ENCODE results near the gene FAM180B. TPM values are rescaled to one million over a fixed set of nuclear protein-coding genes. Genes with fewer than 3 reads are reported as not detected.

The FAM180B gene
- total and polyA plus RNA-seq, 2 experiments from 2014 or later: not detected

DNA sequence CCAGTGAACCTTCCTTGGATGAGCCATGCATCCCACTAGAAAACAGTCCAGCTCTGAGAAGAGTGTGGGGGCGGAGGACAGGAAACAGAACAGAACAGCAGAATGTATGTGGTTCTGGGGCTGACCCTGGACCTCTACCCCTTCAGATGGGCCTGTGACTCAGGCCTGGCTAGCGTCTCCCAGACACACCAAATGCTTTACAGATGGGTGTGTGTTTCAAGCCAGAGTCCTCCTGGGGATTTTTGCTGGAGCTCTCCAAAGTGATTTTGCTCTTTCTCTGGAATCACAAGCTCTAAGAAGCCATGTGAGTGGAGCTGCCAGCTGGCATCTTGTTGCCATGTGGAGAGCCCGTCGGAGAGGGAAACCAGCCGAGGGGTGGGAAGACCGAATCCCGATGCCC, 20.9 kb downstream of the FAM180B start (continued):
- TF ChIP-seq CREB1 (CRISPR knock-in tag; IDR thresholded peaks at IDR 0.05; ENCODE audit: low read depth): no peak
- no peak for TF ChIP-seq ZNF331 (CRISPR knock-in tag; IDR thresholded peaks at IDR 0.05; ENCODE audit: low read depth)
- TF ChIP-seq ZNF114 (CRISPR knock-in tag; IDR thresholded peaks at IDR 0.05): no peak
- TF ChIP-seq, protein P1, sequence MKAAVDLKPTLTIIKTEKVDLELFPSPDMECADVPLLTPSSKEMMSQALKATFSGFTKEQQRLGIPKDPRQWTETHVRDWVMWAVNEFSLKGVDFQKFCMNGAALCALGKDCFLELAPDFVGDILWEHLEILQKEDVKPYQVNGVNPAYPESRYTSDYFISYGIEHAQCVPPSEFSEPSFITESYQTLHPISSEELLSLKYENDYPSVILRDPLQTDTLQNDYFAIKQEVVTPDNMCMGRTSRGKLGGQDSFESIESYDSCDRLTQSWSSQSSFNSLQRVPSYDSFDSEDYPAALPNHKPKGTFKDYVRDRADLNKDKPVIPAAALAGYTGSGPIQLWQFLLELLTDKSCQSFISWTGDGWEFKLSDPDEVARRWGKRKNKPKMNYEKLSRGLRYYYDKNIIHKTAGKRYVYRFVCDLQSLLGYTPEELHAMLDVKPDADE (IDR thresholded peaks at IDR 0.05): no peak
- TF ChIP-seq, protein P2, sequence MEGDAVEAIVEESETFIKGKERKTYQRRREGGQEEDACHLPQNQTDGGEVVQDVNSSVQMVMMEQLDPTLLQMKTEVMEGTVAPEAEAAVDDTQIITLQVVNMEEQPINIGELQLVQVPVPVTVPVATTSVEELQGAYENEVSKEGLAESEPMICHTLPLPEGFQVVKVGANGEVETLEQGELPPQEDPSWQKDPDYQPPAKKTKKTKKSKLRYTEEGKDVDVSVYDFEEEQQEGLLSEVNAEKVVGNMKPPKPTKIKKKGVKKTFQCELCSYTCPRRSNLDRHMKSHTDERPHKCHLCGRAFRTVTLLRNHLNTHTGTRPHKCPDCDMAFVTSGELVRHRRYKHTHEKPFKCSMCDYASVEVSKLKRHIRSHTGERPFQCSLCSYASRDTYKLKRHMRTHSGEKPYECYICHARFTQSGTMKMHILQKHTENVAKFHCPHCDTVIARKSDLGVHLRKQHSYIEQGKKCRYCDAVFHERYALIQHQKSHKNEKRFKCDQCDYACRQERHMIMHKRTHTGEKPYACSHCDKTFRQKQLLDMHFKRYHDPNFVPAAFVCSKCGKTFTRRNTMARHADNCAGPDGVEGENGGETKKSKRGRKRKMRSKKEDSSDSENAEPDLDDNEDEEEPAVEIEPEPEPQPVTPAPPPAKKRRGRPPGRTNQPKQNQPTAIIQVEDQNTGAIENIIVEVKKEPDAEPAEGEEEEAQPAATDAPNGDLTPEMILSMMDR (conservative IDR thresholded peaks at IDR 0.05; ENCODE audit: low read depth in 2 of 2): no peak
- no peak for TF ChIP-seq STAT1 (IDR thresholded peaks at IDR 0.05; ENCODE audit: unreplicated experiment)
- TF ChIP-seq JUNB (IDR thresholded peaks at IDR 0.05; ENCODE audit: unreplicated experiment): no peak

DNA sequence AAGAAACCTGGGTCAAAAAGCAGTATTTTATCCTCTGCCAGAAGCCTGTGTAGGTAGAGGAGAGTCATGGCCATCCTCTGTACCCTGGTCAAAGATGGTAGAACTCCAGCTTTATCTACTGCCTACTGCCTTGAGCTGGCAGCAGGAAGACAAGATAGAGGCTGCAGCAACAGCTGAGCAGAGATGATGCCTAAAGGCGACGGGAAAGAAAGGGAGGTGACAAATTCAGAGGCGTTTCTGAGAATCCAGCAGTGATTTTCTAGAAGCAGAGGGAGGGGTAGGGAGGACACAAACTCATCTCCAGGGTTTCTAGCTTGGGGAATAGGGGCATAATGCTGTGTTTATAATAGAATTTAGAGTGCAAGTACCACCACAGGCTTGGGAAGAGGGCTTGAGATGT, 23.2 kb downstream of the FAM180B start:
- H3F3A ChIP-seq (replicated peaks; ENCODE audit: low read depth): no peaks in the 10 kb centered on the region
- DNase-seq (ENCODE audit: low spot score) (no peak), ATAC-seq (no peak)
- H3K27ac ChIP-seq (ENCODE audit: low read depth): no peak overlapping the region
- H3K79me2 ChIP-seq (replicated peaks; ENCODE audit: insufficient read depth): no peaks in the 10 kb centered on the region
- Mint-ChIP-seq H3K9me3 (no peaks in the 10 kb centered on the region), H3K27ac (no peak overlapping the region), H3K27me3 (ENCODE audit: insufficient read depth, low read depth, poor library complexity) (peaks cover 5% of the 10 kb centered on the region), H3K4me3 (no peak overlapping the region), H3K4me1 (peaks cover 2% of the 10 kb centered on the region; the same call in 2 of the 3 replicates), H3K36me3 (ENCODE audit: low read depth) (no peaks in the 10 kb centered on the region)
- H3K4me1 ChIP-seq (ENCODE audit: insufficient read depth): no peaks in the 10 kb centered on the region
- no peak overlapping the region for H3K4me2 ChIP-seq
- H3K4me3 ChIP-seq: no peak overlapping the region
- TF ChIP-seq, protein P3, sequence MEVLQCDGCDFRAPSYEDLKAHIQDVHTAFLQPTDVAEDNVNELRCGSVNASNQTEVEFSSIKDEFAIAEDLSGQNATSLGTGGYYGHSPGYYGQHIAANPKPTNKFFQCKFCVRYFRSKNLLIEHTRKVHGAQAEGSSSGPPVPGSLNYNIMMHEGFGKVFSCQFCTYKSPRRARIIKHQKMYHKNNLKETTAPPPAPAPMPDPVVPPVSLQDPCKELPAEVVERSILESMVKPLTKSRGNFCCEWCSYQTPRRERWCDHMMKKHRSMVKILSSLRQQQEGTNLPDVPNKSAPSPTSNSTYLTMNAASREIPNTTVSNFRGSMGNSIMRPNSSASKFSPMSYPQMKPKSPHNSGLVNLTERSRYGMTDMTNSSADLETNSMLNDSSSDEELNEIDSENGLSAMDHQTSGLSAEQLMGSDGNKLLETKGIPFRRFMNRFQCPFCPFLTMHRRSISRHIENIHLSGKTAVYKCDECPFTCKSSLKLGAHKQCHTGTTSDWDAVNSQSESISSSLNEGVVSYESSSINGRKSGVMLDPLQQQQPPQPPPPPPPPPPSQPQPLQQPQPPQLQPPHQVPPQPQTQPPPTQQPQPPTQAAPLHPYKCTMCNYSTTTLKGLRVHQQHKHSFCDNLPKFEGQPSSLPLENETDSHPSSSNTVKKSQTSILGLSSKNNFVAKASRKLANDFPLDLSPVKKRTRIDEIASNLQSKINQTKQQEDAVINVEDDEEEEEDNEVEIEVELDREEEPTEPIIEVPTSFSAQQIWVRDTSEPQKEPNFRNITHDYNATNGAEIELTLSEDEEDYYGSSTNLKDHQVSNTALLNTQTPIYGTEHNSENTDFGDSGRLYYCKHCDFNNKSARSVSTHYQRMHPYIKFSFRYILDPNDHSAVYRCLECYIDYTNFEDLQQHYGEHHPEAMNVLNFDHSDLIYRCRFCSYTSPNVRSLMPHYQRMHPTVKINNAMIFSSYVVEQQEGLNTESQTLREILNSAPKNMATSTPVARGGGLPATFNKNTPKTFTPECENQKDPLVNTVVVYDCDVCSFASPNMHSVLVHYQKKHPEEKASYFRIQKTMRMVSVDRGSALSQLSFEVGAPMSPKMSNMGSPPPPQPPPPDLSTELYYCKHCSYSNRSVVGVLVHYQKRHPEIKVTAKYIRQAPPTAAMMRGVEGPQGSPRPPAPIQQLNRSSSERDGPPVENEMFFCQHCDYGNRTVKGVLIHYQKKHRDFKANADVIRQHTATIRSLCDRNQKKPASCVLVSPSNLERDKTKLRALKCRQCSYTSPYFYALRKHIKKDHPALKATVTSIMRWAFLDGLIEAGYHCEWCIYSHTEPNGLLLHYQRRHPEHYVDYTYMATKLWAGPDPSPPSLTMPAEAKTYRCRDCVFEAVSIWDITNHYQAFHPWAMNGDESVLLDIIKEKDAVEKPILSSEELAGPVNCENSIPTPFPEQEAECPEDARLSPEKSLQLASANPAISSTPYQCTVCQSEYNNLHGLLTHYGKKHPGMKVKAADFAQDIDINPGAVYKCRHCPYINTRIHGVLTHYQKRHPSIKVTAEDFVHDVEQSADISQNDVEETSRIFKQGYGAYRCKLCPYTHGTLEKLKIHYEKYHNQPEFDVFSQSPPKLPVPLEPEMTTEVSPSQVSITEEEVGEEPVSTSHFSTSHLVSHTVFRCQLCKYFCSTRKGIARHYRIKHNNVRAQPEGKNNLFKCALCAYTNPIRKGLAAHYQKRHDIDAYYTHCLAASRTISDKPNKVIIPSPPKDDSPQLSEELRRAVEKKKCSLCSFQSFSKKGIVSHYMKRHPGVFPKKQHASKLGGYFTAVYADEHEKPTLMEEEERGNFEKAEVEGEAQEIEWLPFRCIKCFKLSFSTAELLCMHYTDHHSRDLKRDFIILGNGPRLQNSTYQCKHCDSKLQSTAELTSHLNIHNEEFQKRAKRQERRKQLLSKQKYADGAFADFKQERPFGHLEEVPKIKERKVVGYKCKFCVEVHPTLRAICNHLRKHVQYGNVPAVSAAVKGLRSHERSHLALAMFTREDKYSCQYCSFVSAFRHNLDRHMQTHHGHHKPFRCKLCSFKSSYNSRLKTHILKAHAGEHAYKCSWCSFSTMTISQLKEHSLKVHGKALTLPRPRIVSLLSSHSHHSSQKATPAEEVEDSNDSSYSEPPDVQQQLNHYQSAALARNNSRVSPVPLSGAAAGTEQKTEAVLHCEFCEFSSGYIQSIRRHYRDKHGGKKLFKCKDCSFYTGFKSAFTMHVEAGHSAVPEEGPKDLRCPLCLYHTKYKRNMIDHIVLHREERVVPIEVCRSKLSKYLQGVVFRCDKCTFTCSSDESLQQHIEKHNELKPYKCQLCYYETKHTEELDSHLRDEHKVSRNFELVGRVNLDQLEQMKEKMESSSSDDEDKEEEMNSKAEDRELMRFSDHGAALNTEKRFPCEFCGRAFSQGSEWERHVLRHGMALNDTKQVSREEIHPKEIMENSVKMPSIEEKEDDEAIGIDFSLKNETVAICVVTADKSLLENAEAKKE (CRISPR knock-in tag; IDR thresholded peaks at IDR 0.05): no peak
- no peak for TF ChIP-seq POLR2AphosphoS5 (IDR thresholded peaks at IDR 0.05; ENCODE audit: low read depth)
- H3K27me3 ChIP-seq (ENCODE audit: insufficient read depth): no peaks in the 10 kb centered on the region
- H3K9me2 ChIP-seq (ENCODE audit: insufficient read depth): no peaks in the 10 kb centered on the region
- H4K20me1 ChIP-seq (replicated peaks; ENCODE audit: insufficient read depth): no peaks in the 10 kb centered on the region; the same call in 1 of the 2 replicates
- no peaks in the 10 kb centered on the region for H3K36me3 ChIP-seq (ENCODE audit: insufficient read depth)
- no peak overlapping the region for H2AFZ ChIP-seq
